GM18951 (cell line): Measurements from ENCODE around the gene DUSP16.

Experiments used
- POLR2A ChIP-seq: IDR thresholded peaks from 4 replicates; pipeline ENCODE4 v1.6.1; 2011; ENCODE audit warnings: mild to moderate bottlenecking; ENCODE audit not compliant: insufficient read length, insufficient read depth; ENCODE audit errors: extremely low read depth
- in situ Hi-C: fragments of 300-500 bp; cut with MboI; formaldehyde crosslinking; loops from one replicate; pipeline ENCODE4 v1.12.0; 2022; ENCODE audit warnings: low sequenced_read_pairs, mixed read lengths, inconsistent platforms; ENCODE audit not compliant: unreplicated experiment

The DUSP16 gene

DNA sequence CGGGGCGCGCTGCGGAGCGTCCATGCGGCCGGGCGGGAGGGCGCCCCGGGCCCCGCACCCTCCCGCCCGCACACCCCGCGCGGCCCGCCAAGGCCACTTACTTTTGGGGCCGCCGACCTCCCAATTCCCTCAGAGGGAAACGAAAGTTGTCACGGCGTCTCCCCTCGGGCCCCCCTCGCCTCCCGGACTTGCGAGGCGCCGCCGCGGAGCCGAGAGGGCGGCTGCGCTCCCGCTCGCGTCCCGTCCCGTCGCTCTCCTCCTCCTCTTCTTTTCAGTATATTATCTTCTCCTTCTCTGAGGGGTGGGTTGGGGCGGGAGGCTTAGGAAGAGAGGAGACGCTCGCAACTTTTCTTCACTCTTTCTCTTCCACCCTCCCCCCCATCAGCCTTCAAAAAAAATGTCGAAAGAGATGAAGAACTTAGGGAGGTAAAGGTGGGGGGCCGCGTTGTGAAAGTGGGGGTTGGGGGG lies 613 bp downstream of the DUSP16 start:
- in situ Hi-C loops = no loop called here
- TF ChIP-seq POLR2A = no peak

DNA sequence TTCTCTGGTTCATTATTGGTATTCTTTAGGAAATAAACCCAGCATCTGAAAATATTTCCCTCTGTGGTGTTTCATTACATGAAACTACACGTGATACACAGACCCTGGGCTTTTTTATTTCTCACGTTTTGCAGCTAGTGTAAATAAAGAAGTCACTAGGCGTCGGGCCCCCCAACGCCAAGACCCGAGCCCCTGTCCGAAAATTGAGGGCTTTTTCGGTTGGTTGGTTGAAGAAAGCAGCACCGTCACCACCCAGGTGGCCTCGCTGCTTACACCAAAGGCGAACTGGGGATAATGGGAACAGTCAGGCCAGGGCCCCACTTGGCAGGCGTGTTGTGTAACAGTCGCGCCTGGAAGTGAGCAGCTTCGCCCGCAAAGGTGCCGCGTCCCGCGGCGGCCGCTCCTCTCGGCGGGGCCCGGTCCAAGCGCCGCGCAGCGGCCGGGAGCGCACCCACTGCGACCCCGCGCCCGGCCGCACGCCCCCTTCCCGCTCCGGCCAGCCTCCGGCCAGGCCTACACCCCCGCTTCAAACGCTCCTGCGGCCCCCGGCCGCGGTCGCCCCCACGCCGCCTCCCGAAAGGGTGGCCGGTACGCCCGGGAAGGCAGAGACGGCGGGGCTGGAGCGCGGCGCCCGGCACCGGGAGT lies 1.2 kb downstream of the DUSP16 start:
- in situ Hi-C loops = no loop called here
- TF ChIP-seq POLR2A = no peak

DNA sequence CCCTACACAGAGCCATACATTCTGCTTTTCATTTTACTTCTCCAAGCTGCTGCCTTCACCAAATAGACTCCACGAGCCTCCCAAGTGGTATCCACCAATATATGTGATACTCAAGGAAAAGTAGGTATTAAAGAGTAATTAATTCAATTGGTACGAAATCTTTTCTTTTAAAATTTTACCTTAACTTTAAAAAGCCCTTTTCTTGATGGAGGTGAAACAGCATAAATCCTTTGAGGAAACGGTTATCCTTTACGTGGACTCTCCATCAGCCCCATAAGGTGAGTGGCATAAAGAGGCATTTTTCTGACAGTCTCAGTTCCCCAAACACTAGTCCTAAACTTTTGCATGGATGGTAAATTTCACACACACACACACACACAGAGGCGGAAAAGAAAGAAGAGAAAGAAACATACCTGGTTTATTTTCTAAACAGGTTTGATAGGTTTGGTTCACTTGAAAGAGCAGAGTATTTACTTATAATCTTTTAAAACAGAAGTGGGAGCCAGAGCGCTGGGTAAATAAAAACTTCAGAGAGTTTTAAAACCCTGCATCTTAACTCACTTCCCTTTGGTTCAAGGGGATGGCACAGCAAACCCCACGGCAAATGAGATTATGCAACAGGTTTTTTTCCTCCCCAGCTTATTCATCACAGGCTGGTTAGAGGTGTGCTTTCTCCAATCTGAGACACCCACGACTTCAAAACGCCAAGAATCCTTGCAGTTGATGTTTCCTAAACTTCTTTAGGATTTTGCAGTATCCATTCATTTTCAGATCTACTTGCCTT lies 1.9 kb downstream of the DUSP16 start:
- in situ Hi-C loops = no loop called here
- TF ChIP-seq POLR2A = peak; percentile 48

DNA sequence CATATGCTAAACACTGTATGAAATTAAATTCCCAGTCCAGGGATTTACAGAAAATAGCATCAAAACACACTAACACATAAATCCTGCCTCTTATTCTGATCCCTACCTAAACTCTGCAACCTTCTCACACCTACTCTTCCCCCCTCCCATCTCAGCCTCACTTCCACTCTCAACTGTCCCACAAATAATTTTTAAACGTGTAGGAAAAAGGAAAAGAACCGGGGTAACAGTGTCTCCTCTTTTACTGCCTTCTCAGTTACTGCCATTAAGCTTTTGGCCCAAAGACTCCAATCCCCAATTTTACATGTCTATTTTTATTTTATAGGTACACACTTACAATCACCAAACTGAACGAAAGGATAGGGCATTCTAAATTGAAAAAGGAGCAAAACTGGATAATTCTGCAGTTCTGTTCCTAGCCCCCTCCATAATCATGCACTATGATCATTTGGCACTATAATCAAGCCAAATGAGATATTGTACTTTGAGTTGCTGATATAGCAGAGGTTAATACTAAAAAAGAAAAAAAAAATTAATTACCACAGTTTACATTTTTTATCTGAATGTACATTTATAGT lies 2.9 kb downstream of the DUSP16 start:
- in situ Hi-C loops = no loop called here

DNA sequence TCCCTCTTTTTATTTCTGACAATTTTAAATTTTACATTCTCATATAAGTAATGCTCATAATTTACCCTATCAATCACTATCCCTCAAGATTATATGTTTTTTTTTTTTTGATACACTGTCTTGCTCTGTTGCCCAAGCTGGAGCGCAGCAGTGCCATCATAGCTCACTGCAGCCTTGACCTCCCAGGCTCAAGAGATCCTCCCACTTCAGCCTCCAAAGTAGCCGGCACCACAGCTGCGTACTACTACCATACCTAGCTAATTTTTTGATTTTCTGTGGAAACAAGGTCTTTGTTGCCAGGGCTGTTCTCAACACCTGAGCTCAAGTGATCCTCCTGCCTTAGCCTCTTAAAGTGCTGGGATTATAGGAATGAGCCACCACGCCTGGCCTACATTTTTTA lies 4.4 kb downstream of the DUSP16 start:
- in situ Hi-C loops = no loop called here
- TF ChIP-seq POLR2A = no peak

More for the DNA sequence above, 2.9 kb downstream of the DUSP16 start:
- TF ChIP-seq POLR2A = no peak

DNA sequence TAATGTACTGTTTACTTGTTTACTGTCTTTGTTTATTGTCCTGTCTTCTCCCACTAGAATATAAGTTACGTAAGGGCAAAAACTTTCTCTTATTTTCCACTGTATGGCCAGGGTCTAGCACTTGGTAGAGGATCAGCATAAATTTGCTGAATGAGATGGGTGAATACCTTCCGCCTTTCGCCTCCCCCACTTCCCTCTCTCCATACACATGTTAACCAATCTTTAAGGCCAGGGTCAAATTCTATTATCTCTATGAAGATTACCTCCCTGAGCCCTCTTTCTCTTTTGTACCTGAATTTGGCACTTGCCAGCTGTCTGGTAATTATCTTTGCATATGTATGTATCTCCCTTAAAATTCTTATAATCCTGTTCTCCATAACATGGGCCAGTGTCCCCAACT lies 4.9 kb downstream of the DUSP16 start:
- in situ Hi-C loops = no loop called here
- TF ChIP-seq POLR2A = no peak

DNA sequence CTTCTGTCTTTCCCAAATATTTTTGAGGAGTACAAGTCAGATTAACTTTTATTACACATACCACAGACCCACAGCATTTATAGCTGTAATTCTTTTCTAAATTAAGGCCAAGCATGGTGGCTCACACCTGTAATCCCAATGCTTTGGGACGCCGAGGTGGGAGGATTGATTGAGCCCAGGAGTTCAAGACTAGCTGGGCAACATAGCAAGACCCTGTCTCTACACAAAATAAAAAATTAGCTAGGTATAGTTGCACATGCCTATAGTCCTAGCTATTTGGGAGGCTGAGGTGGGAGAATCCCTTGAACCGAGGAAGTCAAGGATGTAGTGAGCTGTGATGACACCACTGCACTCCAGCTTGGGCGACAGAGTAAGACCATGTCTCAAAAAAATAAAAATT lies 7.0 kb downstream of the DUSP16 start:
- in situ Hi-C loops = no loop called here
- no peak for TF ChIP-seq POLR2A

DNA sequence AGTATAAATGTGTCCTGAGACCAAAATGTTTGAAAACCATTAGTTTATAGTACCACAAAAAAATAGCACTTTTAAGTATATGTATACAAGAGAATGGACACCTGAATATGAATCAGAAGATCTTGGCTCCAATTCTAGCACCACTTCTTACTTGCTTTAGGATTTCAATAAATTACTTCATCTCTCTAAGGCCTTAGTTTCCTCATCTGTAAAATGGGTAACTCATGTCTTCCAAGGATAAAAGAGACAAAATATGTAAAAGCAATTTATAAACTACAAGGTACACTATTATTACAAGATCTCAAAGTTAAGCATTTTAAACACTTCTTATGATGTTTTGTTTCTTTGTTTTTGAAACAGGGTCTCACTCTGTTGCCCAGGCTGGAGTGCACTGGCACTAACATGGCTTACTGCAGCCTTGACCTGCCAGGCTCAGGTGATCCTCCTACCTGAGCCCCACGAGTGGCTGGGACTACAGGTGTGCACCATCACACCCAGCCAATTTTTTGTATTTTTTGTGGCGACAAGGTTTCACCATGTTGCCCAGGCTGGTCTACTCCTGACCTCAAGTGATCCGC lies 9.4 kb downstream of the DUSP16 start:
- TF ChIP-seq POLR2A = no peak
- in situ Hi-C loops = no loop called here

DNA sequence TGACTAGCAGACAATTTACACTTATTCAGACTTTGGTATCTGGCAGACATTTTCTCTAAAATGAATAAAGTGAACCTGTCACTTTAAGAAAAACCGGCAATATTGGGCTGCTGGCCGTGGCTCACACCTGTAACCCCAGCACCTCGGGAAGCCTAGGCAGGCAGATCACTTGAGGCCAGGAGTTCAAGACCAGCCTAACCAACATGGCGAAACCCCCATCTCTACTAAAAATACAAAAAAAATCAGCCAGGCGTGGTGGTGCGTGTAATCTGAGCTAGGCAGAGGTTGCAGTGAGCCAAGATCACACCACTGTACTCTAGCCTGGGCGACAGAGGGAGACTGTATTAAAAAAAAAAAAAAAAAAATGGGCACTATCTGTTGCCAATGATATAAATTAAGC lies 11.5 kb downstream of the DUSP16 start:
- no peak for TF ChIP-seq POLR2A
- in situ Hi-C loops = no loop called here

DNA sequence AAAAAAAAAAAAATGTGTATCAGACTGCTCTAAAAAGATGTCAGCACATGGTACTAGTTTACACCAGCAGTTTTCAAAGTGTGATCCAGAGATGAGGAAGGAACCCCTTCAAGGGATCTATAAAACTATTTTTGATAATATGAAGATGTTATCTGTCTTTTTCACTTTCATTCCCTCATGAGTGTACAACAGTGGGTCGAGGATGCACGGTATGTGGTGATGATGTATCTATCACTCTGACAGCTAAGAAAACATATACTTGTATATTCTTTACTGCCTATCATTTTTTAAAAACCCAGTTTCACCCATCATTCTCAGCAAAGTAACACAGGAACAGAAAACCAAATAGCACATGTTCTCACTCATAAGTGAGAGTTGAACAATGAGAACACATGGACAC lies 12.4 kb downstream of the DUSP16 start:
- in situ Hi-C loops = no loop called here
- no peak for TF ChIP-seq POLR2A

DNA sequence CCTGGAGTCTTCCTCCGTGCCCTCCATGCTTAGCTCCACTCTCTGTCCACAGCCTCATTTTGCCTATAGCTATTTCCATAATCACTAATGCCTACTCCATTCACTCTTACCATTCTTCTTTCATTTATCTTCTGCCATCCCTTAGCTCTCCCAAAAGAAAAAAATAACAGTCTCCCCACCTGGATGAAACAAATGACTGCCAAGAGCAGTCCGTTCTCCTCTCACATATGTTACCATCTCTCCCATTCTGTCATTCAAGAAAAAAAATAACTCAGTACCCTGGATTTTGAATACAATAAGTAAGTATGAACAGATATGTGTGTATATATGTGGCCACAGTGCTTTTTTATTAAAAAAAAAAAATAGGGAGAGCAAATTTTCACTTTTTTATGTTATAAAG lies 13.2 kb downstream of the DUSP16 start:
- in situ Hi-C loops = no loop called here
- TF ChIP-seq POLR2A = no peak

DNA sequence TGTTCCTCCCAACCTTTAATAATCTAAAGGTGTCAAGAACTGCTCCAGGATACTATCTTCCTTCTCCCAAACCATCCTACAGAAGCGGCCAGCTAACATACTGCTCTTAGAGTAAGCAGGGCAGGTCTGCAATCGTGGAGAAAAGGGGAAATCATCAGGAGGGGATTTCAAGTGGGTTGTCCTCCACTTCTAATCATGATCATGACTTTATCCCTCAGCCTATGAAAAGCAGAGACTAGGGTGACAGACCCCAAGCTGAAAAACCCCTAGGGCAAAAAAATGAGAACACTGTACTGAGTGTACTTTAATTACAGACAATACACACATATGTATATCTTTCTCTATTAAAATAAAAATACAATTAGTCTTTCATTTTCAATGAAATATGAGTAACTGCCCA lies 13.9 kb downstream of the DUSP16 start:
- in situ Hi-C loops = no loop called here
- no peak for TF ChIP-seq POLR2A

DNA sequence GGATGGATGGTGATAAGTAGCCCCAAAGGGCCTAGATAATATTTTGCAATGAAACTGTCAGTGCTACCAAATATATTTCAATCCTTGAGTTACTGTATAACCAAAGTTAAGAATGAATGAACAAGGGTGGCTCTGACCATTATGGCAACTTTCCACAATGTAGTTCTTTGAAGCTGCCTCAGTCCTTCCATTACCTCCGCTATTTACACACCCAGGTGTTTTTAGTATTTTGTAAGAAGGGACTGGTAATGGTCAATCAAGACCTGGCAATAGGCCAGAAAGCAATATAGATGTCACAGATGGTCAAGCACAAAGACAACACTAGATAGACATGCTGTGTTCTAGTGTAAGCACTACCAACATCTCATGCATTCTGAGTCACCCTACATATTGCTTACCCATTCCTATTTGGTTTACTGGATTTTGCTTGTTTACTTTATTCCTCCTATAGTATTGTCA lies 16.3 kb downstream of the DUSP16 start:
- in situ Hi-C loops = no loop called here
- TF ChIP-seq POLR2A = no peak
